H9 (cell line): ENCODE results near the gene FANCI. TPM values are rescaled to one million over a fixed set of nuclear protein-coding genes. Genes with fewer than 3 reads are reported as not detected.
A peak's percentile ranks its signal among the peaks of the same experiment; 100 is the strongest.

Source experiments
- DNase-seq: peaks from one replicate; pipeline ENCODE4 v3.0.0-alpha.2; 2017
- H2AFZ ChIP-seq: one replicate; pipeline ENCODE4 v1.6.1; 2013; ENCODE audit warnings: mild to moderate bottlenecking, low read length, control low read depth, moderate library complexity
- H2AK5ac ChIP-seq: 2 replicates; pipeline ENCODE4 v1.6.1; 2013; ENCODE audit warnings: low read length, control low read depth, mixed read lengths; ENCODE audit not compliant: insufficient read length
- H2BK120ac ChIP-seq: one replicate; pipeline ENCODE4 v1.6.1; 2013; ENCODE audit warnings: low read depth, mild to moderate bottlenecking, low read length, control low read depth, inconsistent platforms; ENCODE audit not compliant: poor library complexity, severe bottlenecking
- H2BK12ac ChIP-seq: 2 replicates; pipeline ENCODE4 v1.6.1; 2013; ENCODE audit warnings: low read length, control low read depth, mixed read lengths, low read depth; ENCODE audit not compliant: insufficient read length
- H2BK15ac ChIP-seq: 2 replicates; pipeline ENCODE4 v1.6.1; 2013; ENCODE audit warnings: low read depth, low read length, control low read depth
- H2BK20ac ChIP-seq: one replicate; pipeline ENCODE4 v1.6.1; 2013; ENCODE audit warnings: low read depth, mild to moderate bottlenecking, low read length, control low read depth, inconsistent platforms; ENCODE audit not compliant: poor library complexity, severe bottlenecking
- H2BK5ac ChIP-seq: 2 replicates; pipeline ENCODE4 v1.6.1; 2013; ENCODE audit warnings: low read length, control low read depth, mixed read lengths; ENCODE audit not compliant: insufficient read length
- H3K14ac ChIP-seq: 2 replicates; pipeline ENCODE4 v1.6.1; 2013; ENCODE audit warnings: low read length, control low read depth; ENCODE audit not compliant: insufficient read depth
- H3K18ac ChIP-seq: 2 replicates; pipeline ENCODE4 v1.6.1; 2013; ENCODE audit warnings: low read depth, mild to moderate bottlenecking, mixed read lengths, low read length, control low read depth; ENCODE audit not compliant: insufficient read length
- H3K23ac ChIP-seq: 2 replicates; pipeline ENCODE4 v1.6.1; 2013; ENCODE audit warnings: low read length, control low read depth, mixed read lengths, low read depth; ENCODE audit not compliant: insufficient read length
- H3K23me2 ChIP-seq: 2 replicates; pipeline ENCODE4 v1.6.1; 2013; ENCODE audit warnings: low read depth, mild to moderate bottlenecking, mixed read lengths, low read length, control low read depth; ENCODE audit not compliant: insufficient read length, poor library complexity, severe bottlenecking
- H3K27ac ChIP-seq: 2 replicates; pipeline ENCODE4 v1.5.1; 2013; ENCODE audit warnings: low read length, control low read depth, mixed read lengths, low read depth; ENCODE audit not compliant: insufficient read length
- H3K27me3 ChIP-seq: 2 replicates; pipeline ENCODE4 v1.6.1; 2013; ENCODE audit warnings: low read length, control low read depth, inconsistent platforms; ENCODE audit not compliant: insufficient read depth
- H3K4ac ChIP-seq: 2 replicates; pipeline ENCODE4 v1.6.1; 2013; ENCODE audit warnings: low read depth, mild to moderate bottlenecking, control low read depth, inconsistent platforms, low read length, moderate library complexity
- H3K4me1 ChIP-seq: 2 replicates; pipeline ENCODE4 v1.6.1; 2013; ENCODE audit warnings: low read length, control low read depth, inconsistent platforms; ENCODE audit not compliant: insufficient read depth
- H3K4me2 ChIP-seq: 2 replicates; pipeline ENCODE4 v1.6.1; 2013; ENCODE audit warnings: low read length, control low read depth, mixed read lengths; ENCODE audit not compliant: insufficient read length, insufficient read depth
- H3K56ac ChIP-seq: 2 replicates; pipeline ENCODE4 v1.6.1; 2013; ENCODE audit warnings: low read depth, mild to moderate bottlenecking, mixed read lengths, low read length, control low read depth; ENCODE audit not compliant: insufficient read length
- H3K79me1 ChIP-seq: 2 replicates; pipeline ENCODE4 v1.6.1; 2013; ENCODE audit warnings: low read depth, mild to moderate bottlenecking, moderate library complexity, low read length, control low read depth, inconsistent platforms; ENCODE audit not compliant: insufficient read depth, poor library complexity, severe bottlenecking
- H3K79me2 ChIP-seq: 2 replicates; pipeline ENCODE4 v1.6.1; 2013; ENCODE audit warnings: low read length, control low read depth, inconsistent platforms; ENCODE audit not compliant: insufficient read depth
- H3K9ac ChIP-seq: 2 replicates; pipeline ENCODE4 v1.6.1; 2013; ENCODE audit warnings: low read length, control low read depth, mixed read lengths; ENCODE audit not compliant: insufficient read length; ENCODE audit errors: extremely low read depth
- H3K9me3 ChIP-seq: one replicate; pipeline ENCODE4 v1.6.1; 2013; ENCODE audit warnings: low read depth, low read length, inconsistent platforms; ENCODE audit not compliant: control insufficient read depth
- H3T11ph ChIP-seq: one replicate; pipeline ENCODE4 v1.6.1; 2013; ENCODE audit warnings: mild to moderate bottlenecking, low read length, control low read depth, inconsistent platforms
- H4K20me1 ChIP-seq: one replicate; pipeline ENCODE4 v1.6.1; 2013; ENCODE audit not compliant: control insufficient read depth, insufficient read length, insufficient read depth
- H4K5ac ChIP-seq: 2 replicates; pipeline ENCODE4 v1.6.1; 2013; ENCODE audit warnings: low read depth, mild to moderate bottlenecking, mixed read lengths, low read length, control low read depth; ENCODE audit not compliant: insufficient read length
- H4K8ac ChIP-seq: replicated peaks from 2 replicates; pipeline ENCODE4 v1.6.1; 2013; ENCODE audit warnings: low read length, control low read depth, mixed read lengths, low read depth; ENCODE audit not compliant: insufficient read length
- H4K91ac ChIP-seq: 2 replicates; pipeline ENCODE4 v1.6.1; 2013; ENCODE audit warnings: low read depth, mild to moderate bottlenecking, moderate library complexity, mixed read lengths, low read length, control low read depth; ENCODE audit not compliant: insufficient read length
- H3K27ac Mint-ChIP-seq, 3 experiments: 2 replicates in 2 of 3; 3 replicates in 1 of 3; pipeline ENCODE4 v1.8.0; 2020 to 2021; ENCODE audit warnings: mixed read lengths in 3 of 3, mild to moderate bottlenecking in 1 of 3, moderate library complexity in 1 of 3
- H3K27me3 Mint-ChIP-seq: 2 replicates; pipeline ENCODE4 v1.8.0; 2021; ENCODE audit warnings: low read depth, mild to moderate bottlenecking, moderate library complexity, mixed read lengths
- H3K36me3 Mint-ChIP-seq, 3 experiments: 2 replicates in 2 of 3; 3 replicates in 1 of 3; pipeline ENCODE4 v1.8.0; 2020 to 2021; ENCODE audit warnings: low read depth in 3 of 3, mixed read lengths in 3 of 3; ENCODE audit not compliant: insufficient read depth in 1 of 3
- H3K4me1 Mint-ChIP-seq, 2 experiments: 2 replicates each; pipeline ENCODE4 v1.8.0; 2020; ENCODE audit warnings: mixed read lengths in 2 of 2
- H3K4me3 Mint-ChIP-seq, 2 experiments: 2 replicates in 1 of 2; 3 replicates in 1 of 2; pipeline ENCODE4 v1.8.0; 2020 to 2021; ENCODE audit warnings: mild to moderate bottlenecking in 2 of 2, mixed read lengths in 2 of 2, moderate library complexity in 1 of 2
- H3K9me3 Mint-ChIP-seq, 2 experiments: 2 replicates in 1 of 2; 3 replicates in 1 of 2; pipeline ENCODE4 v1.8.0; 2020; ENCODE audit warnings: mild to moderate bottlenecking in 2 of 2, mixed read lengths in 2 of 2, moderate library complexity in 1 of 2
- CTCF ChIP-seq: fragments of 200-600 bp; sonication (generic); conservative IDR thresholded peaks from 3 replicates; pipeline ENCODE4 v1.8.0; 2021; ENCODE audit warnings: antibody characterized with exemption, mild to moderate bottlenecking
- WGBS: extraction: QIAGEN DNeasy Blood & Tissue Kit; methylation state at CpG from one replicate; pipeline ENCODE4 v1.1.7; 2013; ENCODE audit warnings: missing lambda C conversion rate, low lambda C conversion rate, mixed read lengths; ENCODE audit not compliant: insufficient read length; ENCODE audit errors: extremely low coverage; 5-methylcytosine and 5-hydroxymethylcytosine counted together
- total RNA-seq: library from RNA; stranded (reverse); gene quantifications from 2 replicates; pipeline ENCODE4 v1.2.1, GENCODE V29; 2021

The FANCI gene
- total RNA-seq, 1 experiment from 2014 or later, result 106 TPM

- no peaks in the 10 kb centered on the region for H3K9me3 Mint-ChIP-seq
- Histone ChIP-seq H4K20me1 (no peaks in the 10 kb centered on the region), H3K23me2 (no peaks in the 10 kb centered on the region), H3T11ph (no peak overlapping the region), H3K18ac (no peak overlapping the region), H3K27ac (no peak overlapping the region), H2BK20ac (no peak overlapping the region), H3K4me1 (no peaks in the 10 kb centered on the region), H2BK5ac (no peak overlapping the region), H2AK5ac (no peak overlapping the region), H3K9ac (no peak overlapping the region), H2AFZ (no peak overlapping the region), H2BK15ac (no peak overlapping the region), H3K4ac (no peak overlapping the region), H3K79me1 (no peaks in the 10 kb centered on the region), H3K56ac (no peak overlapping the region), H3K4me2 (no peak overlapping the region), H3K14ac (no peak overlapping the region), H2BK120ac (no peak overlapping the region), H3K23ac (no peak overlapping the region), H4K8ac (no peak overlapping the region), H2BK12ac (no peak overlapping the region), H3K79me2 (no peaks in the 10 kb centered on the region), H4K91ac (no peak overlapping the region), H4K5ac (no peak overlapping the region), H3K9me3 (no peaks in the 10 kb centered on the region), H3K27me3 (no peaks in the 10 kb centered on the region)
- peaks cover 3% of the 10 kb centered on the region for H3K27me3 Mint-ChIP-seq
- DNase-seq, result no peak
- no peak for TF ChIP-seq CTCF
- H3K36me3 Mint-ChIP-seq, result no peaks in the 10 kb centered on the region
- peaks cover 3 to 6% of the 10 kb centered on the region in 2 experiments; a peak in 3 of 4 replicates for H3K4me1 Mint-ChIP-seq
- no CpG with 5 or more reads among the region's 8 CpGs for WGBS
- H3K4me3 Mint-ChIP-seq, result no peak overlapping the region
- H3K27ac Mint-ChIP-seq, result peak overlapping the region in 1 of 3 experiments; percentile 63; a peak in 1 of 7 replicates
These were observed 25.2 kb upstream of the FANCI start for GRCh38 chr15:89218531-89218930.
